Thyroid gland (tissue), 4 donors: ENCODE results near the gene ENPP5.

Source experiments
- POLR2A ChIP-seq, 2 donors: fragments of 450-650 bp; IDR thresholded peaks; one replicate each; pipeline ENCODE4 v1.6.1; 2017; ENCODE audit warnings: antibody characterized with exemption in 2 of 2, mild to moderate bottlenecking in 2 of 2, moderate library complexity in 1 of 2
- TF ChIP-seq, protein P1 (sequence below), 6 experiments: fragments of 200-600 bp in 3 of 6; fragments of 450-650 bp in 3 of 6; sonication (generic) in 3 of 6; IDR thresholded peaks; one replicate each; pipeline ENCODE4 v1.5.1; 2016 to 2019; ENCODE audit warnings: antibody characterized with exemption in 6 of 6, mild to moderate bottlenecking in 2 of 6, inconsistent platforms in 1 of 6, moderate library complexity in 1 of 6

DNA sequence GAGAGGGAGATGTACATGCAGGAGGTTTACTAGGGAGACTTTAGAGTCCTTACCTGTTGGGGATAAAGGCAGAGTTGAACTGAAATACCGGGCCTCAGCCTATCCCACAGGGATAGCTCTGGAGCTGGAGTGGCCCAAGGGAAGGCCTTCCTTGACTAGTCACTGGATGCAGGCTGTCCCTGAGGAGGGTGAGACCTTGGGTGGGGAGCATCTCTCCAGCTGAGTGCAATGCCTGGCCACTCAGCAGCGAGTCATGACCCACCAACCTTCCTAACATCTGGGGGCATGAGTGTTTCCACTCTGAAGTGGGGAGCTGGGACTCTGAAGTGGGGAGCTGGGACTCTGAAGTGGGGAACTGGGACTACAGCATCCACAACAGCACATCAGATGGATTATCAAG is 46.1 kb upstream of the ENPP5 start:
- TF ChIP-seq, protein P1, sequence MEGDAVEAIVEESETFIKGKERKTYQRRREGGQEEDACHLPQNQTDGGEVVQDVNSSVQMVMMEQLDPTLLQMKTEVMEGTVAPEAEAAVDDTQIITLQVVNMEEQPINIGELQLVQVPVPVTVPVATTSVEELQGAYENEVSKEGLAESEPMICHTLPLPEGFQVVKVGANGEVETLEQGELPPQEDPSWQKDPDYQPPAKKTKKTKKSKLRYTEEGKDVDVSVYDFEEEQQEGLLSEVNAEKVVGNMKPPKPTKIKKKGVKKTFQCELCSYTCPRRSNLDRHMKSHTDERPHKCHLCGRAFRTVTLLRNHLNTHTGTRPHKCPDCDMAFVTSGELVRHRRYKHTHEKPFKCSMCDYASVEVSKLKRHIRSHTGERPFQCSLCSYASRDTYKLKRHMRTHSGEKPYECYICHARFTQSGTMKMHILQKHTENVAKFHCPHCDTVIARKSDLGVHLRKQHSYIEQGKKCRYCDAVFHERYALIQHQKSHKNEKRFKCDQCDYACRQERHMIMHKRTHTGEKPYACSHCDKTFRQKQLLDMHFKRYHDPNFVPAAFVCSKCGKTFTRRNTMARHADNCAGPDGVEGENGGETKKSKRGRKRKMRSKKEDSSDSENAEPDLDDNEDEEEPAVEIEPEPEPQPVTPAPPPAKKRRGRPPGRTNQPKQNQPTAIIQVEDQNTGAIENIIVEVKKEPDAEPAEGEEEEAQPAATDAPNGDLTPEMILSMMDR (IDR thresholded peaks at IDR 0.05): no peak
- TF ChIP-seq POLR2A (IDR thresholded peaks at IDR 0.05): no peak
